Gastrocnemius medialis (tissue), 4 donors: Measurements from ENCODE around the gene TGM2.

ENCODE experiments used
- CTCF ChIP-seq, 5 experiments: fragments of 450-650 bp in 3 of 5; fragments of 200-600 bp in 2 of 5; sonication (generic) in 2 of 5; IDR thresholded peaks in 4 of 5; conservative IDR thresholded peaks in 1 of 5; 1 replicate in 4 of 5; 2 replicates in 1 of 5; pipeline ENCODE4 v1.5.1; 2016 to 2019; ENCODE audit warnings: antibody characterized with exemption in 5 of 5, mild to moderate bottlenecking in 3 of 5, moderate library complexity in 3 of 5
- POLR2A ChIP-seq, 2 donors: fragments of 450-650 bp; IDR thresholded peaks; one replicate each; pipeline ENCODE4 v1.6.1; 2017; ENCODE audit warnings: antibody characterized with exemption in 2 of 2, mild to moderate bottlenecking in 2 of 2, moderate library complexity in 2 of 2

GRCh38 chr20:38192323-38192885 is 27.3 kb upstream of the TGM2 start:
- TF ChIP-seq CTCF (IDR thresholded peaks at IDR 0.05 in 4 of 5, conservative IDR thresholded peaks at IDR 0.05 in 1 of 5) (no peak), POLR2A (IDR thresholded peaks at IDR 0.05) (no peak)
